HEK293T (cell line): ENCODE results near the gene GLT8D2.

Experiments used
- FOXM1 ChIP-seq: fragments of 450-650 bp; IDR thresholded peaks from 2 replicates; pipeline ENCODE4 v1.6.1; 2017; ENCODE audit warnings: mild to moderate bottlenecking, borderline replicate concordance
- PKNOX1 ChIP-seq: fragments of 450-650 bp; IDR thresholded peaks from 2 replicates; pipeline ENCODE4 v1.6.1; 2016
- SP1 ChIP-seq: fragments of 450-650 bp; IDR thresholded peaks from 2 replicates; pipeline ENCODE4 v1.6.1; 2017
- SUZ12 ChIP-seq: fragments of 450-650 bp; IDR thresholded peaks from 2 replicates; pipeline ENCODE4 v1.6.1; 2016; ENCODE audit warnings: mild to moderate bottlenecking

- TF ChIP-seq PKNOX1 (no peak), SUZ12 (no peak), FOXM1 (no peak), SP1 (no peak)
Measured at GRCh38 chr12:104022786-104023185, 27.2 kb downstream of the GLT8D2 start.
